B cell (primary cell): Measurements from ENCODE around the gene ACIN1. TPM values are rescaled to one million over a fixed set of nuclear protein-coding genes. Genes with fewer than 3 reads are reported as not detected.

Source experiments
- ATAC-seq: fragments of 200-7000 bp; cut with Tn5 transposase; one replicate; pipeline ENCODE4 v1.10.0; 2021; ENCODE audit warnings: low read depth, mild to moderate bottlenecking, moderate number of reproducible peaks, moderate library complexity
- CTCF ChIA-PET: fragments of 350-600 bp; sonication (Branson Sonifier 250); formaldehyde crosslinking; loops from one replicate; lab custom pipeline; 2021; ENCODE audit warnings: antibody characterized with exemption, inconsistent platforms; lab: Charles Lee
- POLR2A ChIA-PET: fragments of 350-600 bp; sonication (Branson Sonifier 250); formaldehyde crosslinking; loops from one replicate; lab custom pipeline; 2021; ENCODE audit warnings: antibody characterized with exemption; lab: Charles Lee
- DNase-seq: peaks from one replicate; pipeline ENCODE4 v3.0.0; 2013
- H2AFZ ChIP-seq: 2 replicates; pipeline ENCODE4 v1.6.1; 2012; ENCODE audit warnings: mild to moderate bottlenecking, low read depth, low read length; ENCODE audit not compliant: insufficient read depth, poor library complexity, severe bottlenecking
- H3K27ac ChIP-seq, 2 donors: 1 replicate in 1 of 2; 2 replicates in 1 of 2; pipeline ENCODE4 v1.5.1; 2012 to 2013; ENCODE audit warnings: low read length in 2 of 2, mild to moderate bottlenecking in 2 of 2, moderate library complexity in 1 of 2
- H3K27me3 ChIP-seq, 4 experiments: fragments of 200-600 bp in 1 of 4; sonication (generic) in 1 of 4; replicated peaks in 1 of 4; 1 replicate in 2 of 4; 2 replicates in 2 of 4; pipeline versions ENCODE4 v1.6.1 to v1.7.0; 2013 to 2016; ENCODE audit warnings: low read length in 3 of 4, mild to moderate bottlenecking in 2 of 4, mixed read lengths in 1 of 4, moderate library complexity in 1 of 4; ENCODE audit not compliant: insufficient read depth in 4 of 4, control insufficient read depth in 3 of 4; ENCODE audit errors: control extremely low read depth in 1 of 4
- H3K36me3 ChIP-seq, 2 experiments: replicated peaks in 1 of 2; 1 replicate in 1 of 2; 2 replicates in 1 of 2; pipeline versions ENCODE4 v1.6.1 to v1.7.1; 2013; ENCODE audit warnings: low read length in 1 of 2; ENCODE audit not compliant: insufficient read depth in 2 of 2, control insufficient read depth in 1 of 2; ENCODE audit errors: control extremely low read depth in 1 of 2, extremely low read depth in 1 of 2
- H3K4me1 ChIP-seq, 2 donors: fragments of 200-600 bp in 1 of 2; sonication (generic) in 1 of 2; 1 replicate in 1 of 2; 2 replicates in 1 of 2; pipeline versions ENCODE4 v1.5.1 to v1.6.1; 2013 to 2017; ENCODE audit warnings: low read length in 2 of 2; ENCODE audit not compliant: control insufficient read depth in 2 of 2, insufficient read depth in 2 of 2
- H3K4me2 ChIP-seq: replicated peaks from 2 replicates; pipeline ENCODE3; 2012; ENCODE audit warnings: mild to moderate bottlenecking, low read depth, low read length; ENCODE audit not compliant: poor library complexity, severe bottlenecking
- H3K4me3 ChIP-seq, 5 experiments: fragments of 200-600 bp in 1 of 5; sonication (generic) in 1 of 5; 1 replicate in 3 of 5; 2 replicates in 2 of 5; pipeline versions ENCODE4 v1.5.1 to v1.7.0; 2011 to 2016; ENCODE audit warnings: low read length in 4 of 5, mild to moderate bottlenecking in 4 of 5, low read depth in 2 of 5, control low read depth in 1 of 5, moderate library complexity in 1 of 5; ENCODE audit not compliant: insufficient read depth in 1 of 5; ENCODE audit errors: control extremely low read depth in 1 of 5, extremely low read depth in 1 of 5
- H3K79me2 ChIP-seq: fragments of 200-600 bp; sonication (generic); one replicate; pipeline ENCODE4 v1.6.0; 2016; ENCODE audit warnings: low read length; ENCODE audit not compliant: control insufficient read depth, insufficient read depth
- H3K9ac ChIP-seq: fragments of 200-600 bp; sonication (generic); 2 replicates; pipeline ENCODE4 v1.6.1; 2017; ENCODE audit warnings: mild to moderate bottlenecking, low read length, moderate library complexity
- H3K9me3 ChIP-seq, 3 donors: one replicate each; pipeline versions ENCODE4 v1.6.1 to v1.7.1; 2013; ENCODE audit warnings: low read length in 2 of 3; ENCODE audit not compliant: control insufficient read depth in 2 of 3, insufficient read depth in 1 of 3; ENCODE audit errors: control extremely low read depth in 1 of 3
- H4K20me1 ChIP-seq: 2 replicates; pipeline ENCODE4 v1.6.0; 2012; ENCODE audit warnings: mild to moderate bottlenecking, low read length; ENCODE audit not compliant: insufficient read depth, control insufficient read depth, poor library complexity, severe bottlenecking
- H3K27ac Mint-ChIP-seq: one replicate; pipeline ENCODE4 v1.8.0; 2021; ENCODE audit warnings: mixed read lengths
- H3K27me3 Mint-ChIP-seq: one replicate; pipeline ENCODE4 v1.8.0; 2021; ENCODE audit warnings: mixed read lengths
- H3K4me1 Mint-ChIP-seq: one replicate; pipeline ENCODE4 v1.8.0; 2021; ENCODE audit warnings: mixed read lengths
- H3K4me3 Mint-ChIP-seq: one replicate; pipeline ENCODE4 v1.8.0; 2021; ENCODE audit warnings: mixed read lengths
- H3K9me3 Mint-ChIP-seq: one replicate; pipeline ENCODE4 v1.8.0; 2022; ENCODE audit warnings: mixed read lengths; ENCODE audit not compliant: insufficient read depth
- EZH2 ChIP-seq: IDR thresholded peaks from 2 replicates; pipeline ENCODE4 v1.6.1; 2012; ENCODE audit warnings: borderline replicate concordance, low read depth, mild to moderate bottlenecking, moderate library complexity, low read length; ENCODE audit not compliant: insufficient read depth, poor library complexity, severe bottlenecking
- WGBS: methylation state at CpG from one replicate; pipeline ENCODE4 v1.1.5; 2013; ENCODE audit warnings: missing lambda C conversion rate; ENCODE audit not compliant: insufficient coverage; 5-methylcytosine and 5-hydroxymethylcytosine counted together
- intact Hi-C: fragments of 100-400 bp; cut with micrococcal nuclease; formaldehyde crosslinking; loops from one replicate; pipeline ENCODE4 v1.10.0; 2022
- polyA plus RNA-seq: library from polyadenylated mRNA; depleted of rRNA; stranded (reverse); fragments of >200 nt; gene quantifications from 2 replicates; pipeline ENCODE4 v1.2.3, GENCODE V29; 2012
- total RNA-seq, 2 donors: library from RNA; stranded (reverse); fragments of 120-200 nt in 1 of 2; gene quantifications; 1 replicate in 1 of 2; 2 replicates in 1 of 2; pipeline versions ENCODE4 v1.2.3 to v1.2.4, GENCODE V29; 2013 to 2022
- TF ChIP-seq, protein P1 (sequence below): fragments of 200-600 bp; IDR thresholded peaks from one replicate; pipeline ENCODE4 v1.8.0; 2022; ENCODE audit warnings: antibody characterized with exemption, mild to moderate bottlenecking

The ACIN1 gene
- total and polyA plus RNA-seq, 2 donors (not counting 1 experiment from before 2014, with no cell fraction given), result 178 to 359 TPM

GRCh38 chr14:23063601-23064000, 31.3 kb downstream of the ACIN1 start:
- Histone ChIP-seq H3K9ac (no peak overlapping the region), H4K20me1 (peaks cover 54% of the 10 kb centered on the region), H3K79me2 (peaks cover 34% of the 10 kb centered on the region), H3K4me3 (no peak overlapping the region), H3K27me3 (no peaks in the 10 kb centered on the region), H3K4me2 (no peak overlapping the region), H2AFZ (no peak overlapping the region), H3K4me1 (peaks cover 1 to 7% of the 10 kb centered on the region in 2 donors), H3K36me3 (peaks cover 8 to 90% of the 10 kb centered on the region in 2 experiments), H3K27ac (no peak overlapping the region), H3K9me3 (no peaks in the 10 kb centered on the region)
- no peaks in the 10 kb centered on the region for H3K27me3 Mint-ChIP-seq
- ChIA-PET CTCF (interaction anchor here (1.0 to 19.1 kb wide), 5 partner anchors 13 to 134 kb away, joined by 3 to 1134 read pairs (median 4); partner anchors contain the start of genes AJUBA and PRMT5), POLR2A (no interaction called here)
- H3K27ac Mint-ChIP-seq, result no peak overlapping the region
- peaks cover 3% of the 10 kb centered on the region for H3K4me1 Mint-ChIP-seq
- DNase-seq (no peak), ATAC-seq (no peak)
- intact Hi-C loops, result no loop called here
- H3K4me3 Mint-ChIP-seq, result no peak overlapping the region
- TF ChIP-seq, protein P1, sequence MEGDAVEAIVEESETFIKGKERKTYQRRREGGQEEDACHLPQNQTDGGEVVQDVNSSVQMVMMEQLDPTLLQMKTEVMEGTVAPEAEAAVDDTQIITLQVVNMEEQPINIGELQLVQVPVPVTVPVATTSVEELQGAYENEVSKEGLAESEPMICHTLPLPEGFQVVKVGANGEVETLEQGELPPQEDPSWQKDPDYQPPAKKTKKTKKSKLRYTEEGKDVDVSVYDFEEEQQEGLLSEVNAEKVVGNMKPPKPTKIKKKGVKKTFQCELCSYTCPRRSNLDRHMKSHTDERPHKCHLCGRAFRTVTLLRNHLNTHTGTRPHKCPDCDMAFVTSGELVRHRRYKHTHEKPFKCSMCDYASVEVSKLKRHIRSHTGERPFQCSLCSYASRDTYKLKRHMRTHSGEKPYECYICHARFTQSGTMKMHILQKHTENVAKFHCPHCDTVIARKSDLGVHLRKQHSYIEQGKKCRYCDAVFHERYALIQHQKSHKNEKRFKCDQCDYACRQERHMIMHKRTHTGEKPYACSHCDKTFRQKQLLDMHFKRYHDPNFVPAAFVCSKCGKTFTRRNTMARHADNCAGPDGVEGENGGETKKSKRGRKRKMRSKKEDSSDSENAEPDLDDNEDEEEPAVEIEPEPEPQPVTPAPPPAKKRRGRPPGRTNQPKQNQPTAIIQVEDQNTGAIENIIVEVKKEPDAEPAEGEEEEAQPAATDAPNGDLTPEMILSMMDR, result no peak
- no peak for TF ChIP-seq EZH2
- H3K9me3 Mint-ChIP-seq, result no peaks in the 10 kb centered on the region
- WGBS, result 100% methylated on average over 4 of the region's 5 CpGs

DNA sequence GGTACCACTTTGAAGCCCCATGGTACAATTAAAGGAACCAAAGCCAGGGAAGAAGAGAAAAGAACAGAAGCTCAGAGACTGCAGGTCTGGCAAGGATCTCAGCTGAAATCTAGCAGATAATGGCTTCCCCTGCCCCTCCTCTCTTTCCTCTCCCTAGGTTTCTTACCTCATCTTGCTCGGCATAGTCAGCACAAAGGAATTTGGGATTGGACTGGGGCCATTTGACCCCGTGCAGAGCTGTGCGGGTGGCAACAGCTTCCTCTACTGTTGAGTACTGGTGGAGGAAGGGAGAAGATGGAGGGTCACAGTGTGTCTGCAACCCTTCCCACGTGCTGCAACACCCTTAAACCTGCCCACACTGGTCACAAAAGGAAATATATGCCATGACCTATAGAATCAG, 32.9 kb downstream of the ACIN1 start:
- H3K27ac Mint-ChIP-seq, result no peak overlapping the region
- no peak for DNase-seq

More for the DNA sequence above, 32.9 kb downstream of the ACIN1 start:
- Histone ChIP-seq H4K20me1 (peaks cover 47% of the 10 kb centered on the region), H3K4me3 (no peak overlapping the region), H3K27ac (no peak overlapping the region), H3K79me2 (peaks cover 27% of the 10 kb centered on the region), H3K4me2 (no peak overlapping the region), H3K9ac (no peak overlapping the region), H3K9me3 (no peaks in the 10 kb centered on the region), H3K27me3 (peaks cover 0 to 2% (median 0%) of the 10 kb centered on the region in 4 experiments), H2AFZ (no peak overlapping the region), H3K36me3 (peaks cover 5 to 79% of the 10 kb centered on the region in 2 experiments), H3K4me1 (peaks cover 1 to 10% of the 10 kb centered on the region in 2 donors)
- Mint-ChIP-seq H3K4me3 (no peak overlapping the region), H3K27me3 (no peaks in the 10 kb centered on the region), H3K4me1 (peaks cover 5% of the 10 kb centered on the region), H3K9me3 (no peaks in the 10 kb centered on the region)
- TF ChIP-seq, protein P1, result no peak
- no peak for TF ChIP-seq EZH2
- intact Hi-C loops, result no loop called here
- CTCF ChIA-PET, result interaction anchor here (0.6 to 19.1 kb wide), 5 partner anchors 15 to 76 kb away, joined by 3 to 1134 read pairs (median 4); partner anchors contain the start of gene AJUBA
- ATAC-seq, result no peak
- no CpG with 5 or more reads among the region's 4 CpGs for WGBS
- POLR2A ChIA-PET, result no interaction called here
